HG03135 (cell line): ENCODE results near the gene TCEANC2.

Experiments used
- ATAC-seq: cut with Tn5 transposase; IDR thresholded peaks from one replicate; pipeline ENCODE4 v1.9.1; 2021; ENCODE audit warnings: mild to moderate bottlenecking, moderate library complexity; ENCODE audit not compliant: unreplicated experiment

The TCEANC2 gene

GRCh38 chr1:54112027-54112426, 58.6 kb downstream of the TCEANC2 start:
- ATAC-seq: no peak

- ATAC-seq: no peak
Observed at GRCh38 chr1:54112705-54113368, 59.4 kb downstream of the TCEANC2 start.

GRCh38 chr1:54114001-54114400, 60.6 kb downstream of the TCEANC2 start:
- ATAC-seq: no peak

- no peak for ATAC-seq
Observed at GRCh38 chr1:54114955-54115354, 61.5 kb downstream of the TCEANC2 start.

- no peak for ATAC-seq
Observed at GRCh38 chr1:54115520-54115919, 62.1 kb downstream of the TCEANC2 start.

GRCh38 chr1:54117815-54118563, 64.6 kb downstream of the TCEANC2 start:
- no peak for ATAC-seq

GRCh38 chr1:54118704-54119103, 65.3 kb downstream of the TCEANC2 start:
- ATAC-seq: no peak

- ATAC-seq: no peak
Observed at GRCh38 chr1:54120018-54120697, 66.8 kb downstream of the TCEANC2 start.

- ATAC-seq: no peak
Observed at GRCh38 chr1:54120698-54121481, 67.5 kb downstream of the TCEANC2 start.

- no peak for ATAC-seq
Observed at GRCh38 chr1:54121482-54122134, 68.2 kb downstream of the TCEANC2 start.

- ATAC-seq: no peak
Observed at GRCh38 chr1:54122135-54122751, 68.8 kb downstream of the TCEANC2 start.

GRCh38 chr1:54122992-54123391, 69.6 kb downstream of the TCEANC2 start:
- no peak for ATAC-seq

GRCh38 chr1:54124472-54124871, 71.1 kb downstream of the TCEANC2 start:
- no peak for ATAC-seq

GRCh38 chr1:54124906-54125305, 71.5 kb downstream of the TCEANC2 start:
- no peak for ATAC-seq

GRCh38 chr1:54125386-54126070, 72.1 kb downstream of the TCEANC2 start:
- no peak for ATAC-seq

GRCh38 chr1:54126271-54126815, 72.9 kb downstream of the TCEANC2 start:
- no peak for ATAC-seq

GRCh38 chr1:54127594-54128300, 74.3 kb downstream of the TCEANC2 start:
- ATAC-seq: no peak

GRCh38 chr1:54129858-54130257, 76.5 kb downstream of the TCEANC2 start:
- no peak for ATAC-seq

GRCh38 chr1:54131419-54131818, 78.0 kb downstream of the TCEANC2 start:
- ATAC-seq: no peak
